ENCODE measurements around the gene FTCD. TPM values are rescaled to one million over a fixed set of nuclear protein-coding genes. Genes with fewer than 3 reads are reported as not detected.
"Not testable (repeated sequence)": the region's sequence is repeated elsewhere in the genome, so short reads cannot be mapped to it uniquely, and the experiment has no call there.

FTCD gene
- total RNA-seq, 1 donor from 2014 or later: 1.9 TPM

- intact Hi-C loops (cut with DNase I): loop anchor here (10.0 kb wide), 1 partner anchor 108 kb away; no protein-coding TSS in a partner anchor
- DNase-seq: peak; percentile 18
- no peak for ATAC-seq (ENCODE audit: poor library complexity)
These were observed 8.5 kb downstream of the FTCD start for GRCh38 chr21:46146856-46147255.

GRCh38 chr21:46145840-46146691 lies 9.3 kb downstream of the FTCD start:
- ATAC-seq (ENCODE audit: poor library complexity) (no peak), DNase-seq (peak; percentile 29)
- intact Hi-C loops (cut with DNase I): loop anchor here (10.0 kb wide), 1 partner anchor 109 kb away; no protein-coding TSS in a partner anchor

DNA sequence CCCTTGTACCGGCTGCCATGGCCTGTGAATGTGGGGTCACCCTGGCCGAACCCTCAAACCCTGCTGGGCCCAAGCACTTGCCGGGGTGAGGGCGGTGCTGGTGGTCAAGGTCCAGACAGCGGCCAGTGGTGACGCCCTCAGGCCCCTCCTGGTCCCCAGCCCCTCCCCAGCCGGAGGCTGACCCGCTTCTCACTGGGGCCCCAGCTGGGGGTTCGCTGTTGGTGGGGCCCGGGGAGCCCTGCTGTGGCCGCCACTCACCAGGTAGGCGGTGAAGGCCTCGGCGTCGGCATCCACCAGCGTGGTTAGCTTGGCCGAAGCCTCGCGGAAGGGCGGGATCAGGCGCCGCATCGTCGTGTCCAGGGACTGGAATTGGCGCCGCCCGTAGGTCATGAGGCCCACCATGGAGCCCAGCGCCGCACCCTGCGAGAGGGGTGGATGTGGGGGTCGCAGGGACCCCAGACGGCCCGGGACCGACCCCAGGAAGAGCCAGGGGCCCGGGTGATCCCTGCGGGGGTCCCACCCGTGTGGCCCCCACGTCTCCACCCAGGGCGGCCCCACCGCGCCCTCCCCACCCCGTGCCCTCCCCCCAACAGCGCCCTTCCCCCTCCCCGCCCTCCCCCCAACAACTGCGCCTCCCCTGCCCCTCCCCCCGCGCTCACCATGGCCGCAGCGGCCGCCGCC lies 10.1 kb downstream of the FTCD start:
- ATAC-seq (ENCODE audit: poor library complexity) (no peak), DNase-seq (peak; percentile 34)
- intact Hi-C loops (cut with DNase I): loop anchor here (10.0 kb wide), 1 partner anchor 110 kb away; no protein-coding TSS in a partner anchor

DNA sequence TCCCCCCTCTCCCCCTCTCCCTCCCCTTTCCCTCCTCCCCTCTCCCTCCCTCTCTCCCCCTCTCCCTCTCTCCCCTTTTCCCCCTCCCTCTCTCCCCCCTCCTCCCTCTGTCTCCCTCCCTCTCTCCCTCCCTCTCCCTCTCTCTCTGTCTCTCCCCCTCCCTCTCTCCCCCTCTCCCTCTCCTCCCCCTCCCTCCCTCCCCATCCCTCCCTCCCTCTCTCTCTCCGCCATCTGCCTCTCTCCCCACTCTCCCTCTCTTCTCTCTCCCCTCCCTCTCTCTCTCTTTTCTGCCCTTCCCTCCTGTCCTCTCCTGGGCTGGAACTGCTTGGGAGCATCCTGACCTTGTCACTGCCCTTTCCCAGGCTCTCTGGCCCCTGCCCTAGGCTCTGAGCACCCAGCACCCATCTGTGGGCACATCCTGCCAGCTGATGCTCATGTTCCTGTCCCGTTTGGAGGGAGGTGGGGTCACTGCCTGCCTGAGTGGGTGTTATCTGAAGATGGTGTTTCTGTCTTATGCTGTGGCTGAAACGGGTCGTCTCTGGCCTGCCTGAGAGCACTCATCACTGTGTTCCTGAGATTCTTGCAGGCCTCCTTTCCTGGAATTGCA lies 10.8 kb downstream of the FTCD start:
- peak; percentile 33 for DNase-seq
- intact Hi-C loops (cut with DNase I): loop anchor here (10.0 kb wide), 1 partner anchor 110 kb away; no protein-coding TSS in a partner anchor
- ATAC-seq (ENCODE audit: poor library complexity): no peak

GRCh38 chr21:46142582-46143473 lies 12.6 kb downstream of the FTCD start:
- intact Hi-C loops (cut with DNase I): loop anchor here (10.0 kb wide), 1 partner anchor 112 kb away; no protein-coding TSS in a partner anchor
- ATAC-seq (ENCODE audit: poor library complexity): no peak
- DNase-seq: peak; percentile 36

DNA sequence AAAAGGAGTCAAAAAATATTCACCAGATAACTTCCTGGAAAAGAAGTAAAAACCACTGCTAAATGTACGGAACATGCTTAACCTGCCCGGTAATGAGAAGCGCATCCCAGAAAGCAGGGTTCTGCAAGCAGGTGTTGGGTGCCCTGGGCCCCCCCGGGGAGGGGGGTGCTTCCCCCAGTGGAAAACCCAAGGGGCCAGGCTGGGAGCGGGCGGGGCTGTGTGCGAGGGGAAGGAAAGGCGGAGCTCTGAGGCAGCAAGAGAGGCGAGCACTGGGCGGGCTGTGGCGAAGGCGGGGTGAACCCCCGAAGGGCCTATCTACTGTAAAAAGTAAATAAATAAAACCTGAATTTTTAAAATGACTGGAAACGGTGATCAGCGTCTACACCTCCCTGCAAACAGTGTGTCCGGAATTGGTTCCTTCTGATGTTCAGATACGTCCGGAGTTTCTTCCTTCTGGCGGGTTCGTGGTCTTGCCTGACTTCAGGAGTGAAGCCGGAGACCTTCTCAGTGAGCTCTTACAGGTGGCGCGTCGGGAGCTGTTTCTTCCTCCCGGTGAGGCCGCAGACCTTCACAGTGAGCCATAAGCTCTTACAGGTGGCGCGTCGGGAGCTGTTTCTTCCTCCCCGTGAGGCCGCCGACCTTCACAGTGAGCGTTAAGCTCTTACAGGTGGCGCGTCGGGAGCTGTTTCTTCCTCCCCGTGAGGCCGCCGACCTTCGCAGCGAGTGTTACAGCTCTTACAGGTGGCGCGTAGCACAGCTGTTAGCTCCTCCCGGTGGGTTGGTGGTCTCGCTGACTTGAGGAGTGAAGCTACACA lies 13.4 kb downstream of the FTCD start:
- no peak for ATAC-seq (ENCODE audit: poor library complexity)
- intact Hi-C loops (cut with DNase I): loop anchor here (10.0 kb wide), 1 partner anchor 113 kb away; no protein-coding TSS in a partner anchor
- peak; percentile 33 for DNase-seq

DNA sequence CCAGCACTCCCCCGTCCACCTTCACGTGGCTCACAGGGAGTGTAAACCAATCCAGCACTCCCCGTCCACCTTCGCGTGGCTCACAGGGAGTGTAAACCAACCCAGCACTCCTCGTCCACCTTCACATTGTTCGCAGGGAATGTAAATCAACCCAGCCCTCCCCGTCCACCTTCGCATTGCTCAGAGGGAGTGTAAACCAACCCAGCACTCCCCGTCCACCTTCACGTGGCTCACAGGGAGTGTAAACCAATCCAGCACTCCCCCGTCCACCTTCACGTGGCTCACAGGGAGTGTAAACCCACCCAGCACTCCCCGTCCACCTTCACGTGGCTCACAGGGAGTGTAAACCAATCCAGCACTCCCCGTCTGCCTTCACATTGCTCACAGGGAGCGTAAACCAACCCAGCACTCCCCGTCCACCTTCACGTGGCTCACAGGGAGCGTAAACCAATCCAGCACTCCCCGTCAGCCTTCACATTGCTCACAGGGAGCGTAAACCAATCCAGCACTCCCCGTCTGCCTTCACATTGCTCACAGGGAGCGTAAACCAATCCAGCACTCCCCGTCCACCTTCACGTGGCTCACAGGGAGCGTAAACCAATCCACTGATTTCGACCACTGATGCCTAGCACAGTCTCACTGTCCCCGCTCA lies 14.9 kb downstream of the FTCD start:
- peak; percentile 7 for DNase-seq
- not testable (repeated sequence) for ATAC-seq (ENCODE audit: poor library complexity)
- intact Hi-C loops (cut with DNase I): loop anchor here (10.0 kb wide), 1 partner anchor 114 kb away; no protein-coding TSS in a partner anchor

DNA sequence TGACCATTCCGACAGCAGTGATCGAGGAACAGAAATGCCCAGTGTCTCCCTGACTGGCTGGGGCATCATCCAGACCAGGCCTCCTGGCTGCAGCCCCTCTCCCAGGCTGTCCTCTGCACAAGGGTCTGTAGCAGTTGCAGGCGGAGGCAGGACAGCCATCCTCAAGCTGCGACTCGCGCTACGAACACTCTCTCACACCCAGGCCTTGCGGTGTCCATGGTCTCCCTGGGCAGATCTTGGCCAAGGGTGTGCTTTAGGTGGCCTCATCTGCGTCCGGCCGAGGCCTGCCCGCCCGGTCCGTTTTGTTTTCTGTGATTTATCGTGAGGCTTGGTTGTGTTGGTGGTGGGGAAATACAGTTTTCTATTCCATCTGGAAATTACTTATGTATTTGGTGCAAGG lies 15.7 kb downstream of the FTCD start:
- ATAC-seq (ENCODE audit: poor library complexity) (no peak), DNase-seq (no peak)
- intact Hi-C loops (cut with DNase I): loop anchor here (10.0 kb wide), 1 partner anchor 115 kb away; no protein-coding TSS in a partner anchor

DNA sequence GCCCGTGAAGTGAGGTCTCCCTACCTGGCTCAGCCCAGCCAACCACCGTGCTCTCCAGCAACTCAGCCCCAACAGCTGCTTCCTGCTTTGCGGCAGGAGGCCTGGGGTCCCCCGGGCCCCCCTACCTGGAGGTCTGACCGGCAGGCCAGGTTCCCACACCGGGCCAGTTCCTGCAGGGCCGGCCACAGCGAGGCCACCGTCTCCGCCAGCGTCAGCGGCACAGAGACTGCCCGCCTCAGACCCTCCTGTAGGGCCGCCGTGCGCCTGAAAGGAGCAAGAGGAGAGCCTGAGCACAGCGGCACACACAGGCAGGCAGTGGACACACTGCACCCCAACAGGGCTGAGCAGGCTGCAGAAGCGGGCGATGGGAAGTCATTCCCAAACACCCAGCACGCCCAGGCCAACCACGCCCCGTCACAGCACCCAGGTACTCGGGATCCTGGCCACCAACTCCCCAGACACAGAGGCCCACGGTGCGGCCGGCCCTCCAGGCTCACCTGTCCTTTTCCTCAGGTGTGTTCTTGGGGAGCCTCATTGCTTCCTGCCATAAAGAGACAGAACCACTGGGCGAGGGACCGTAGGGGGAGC lies 16.9 kb downstream of the FTCD start:
- ATAC-seq (ENCODE audit: poor library complexity) (no peak), DNase-seq (no peak)
- intact Hi-C loops (cut with DNase I): no loop called here

GRCh38 chr21:46137908-46138307 lies 17.5 kb downstream of the FTCD start:
- DNase-seq (no peak), ATAC-seq (ENCODE audit: poor library complexity) (no peak)
- intact Hi-C loops (cut with DNase I): no loop called here

GRCh38 chr21:46136739-46137349 lies 18.5 kb downstream of the FTCD start:
- no peak for DNase-seq
- ATAC-seq (ENCODE audit: poor library complexity): no peak
- intact Hi-C loops (cut with DNase I): no loop called here

GRCh38 chr21:46135782-46136395 lies 19.5 kb downstream of the FTCD start:
- DNase-seq: no peak
- intact Hi-C loops (cut with DNase I): no loop called here
- no peak for ATAC-seq (ENCODE audit: poor library complexity)

- DNase-seq (no peak), ATAC-seq (ENCODE audit: poor library complexity) (no peak)
- intact Hi-C loops (cut with DNase I): no loop called here
These were observed 23.3 kb downstream of the FTCD start for GRCh38 chr21:46131838-46132651.

DNA sequence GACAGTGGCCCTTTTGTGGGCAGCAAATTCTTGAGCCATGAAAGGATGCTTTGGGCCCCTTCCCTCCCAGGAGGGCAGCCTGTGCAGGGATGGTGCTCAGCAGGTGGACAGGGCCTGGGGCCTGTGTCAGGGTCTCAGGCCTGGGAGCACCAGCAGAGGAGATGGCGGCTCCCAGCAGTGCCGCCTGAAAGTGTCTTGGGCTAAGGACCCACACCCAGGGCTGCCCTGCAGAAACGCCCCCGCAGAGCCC lies 23.9 kb downstream of the FTCD start:
- intact Hi-C loops (cut with DNase I): no loop called here
- ATAC-seq (ENCODE audit: poor library complexity): peak; percentile 1
- DNase-seq: no peak

Measured in Right ventricle myocardium superior (tissue), 1 donor.